OCI-LY1 (cell line): Measurements from ENCODE around the gene NINJ2.

Experiments
- H2AFZ ChIP-seq: fragments of 200-600 bp; sonication (generic), shearing (Covaris generic); 2 replicates; pipeline ENCODE4 v1.6.0; 2014; ENCODE audit warnings: antibody characterized with exemption, mild to moderate bottlenecking, low read length
- H3F3A ChIP-seq: fragments of 200-600 bp; sonication (generic), shearing (Covaris generic); 2 replicates; pipeline ENCODE4 v1.6.0; 2014; ENCODE audit warnings: mild to moderate bottlenecking, antibody characterized with exemption, low read length, moderate library complexity; ENCODE audit not compliant: insufficient read depth
- H3K27ac ChIP-seq: fragments of 200-600 bp; sonication (generic); 2 replicates; pipeline ENCODE4 v1.5.1; 2014; ENCODE audit warnings: low read length, mixed run types, mild to moderate bottlenecking, low read depth; ENCODE audit not compliant: poor library complexity, severe bottlenecking
- H3K27me3 ChIP-seq: fragments of 200-600 bp; sonication (generic); 2 replicates; pipeline ENCODE4 v1.6.0; 2014; ENCODE audit warnings: antibody characterized with exemption, mild to moderate bottlenecking, low read length, moderate library complexity; ENCODE audit not compliant: insufficient read depth
- H3K36me3 ChIP-seq: fragments of 200-600 bp; sonication (generic); 2 replicates; pipeline ENCODE4 v1.6.1; 2014; ENCODE audit warnings: mild to moderate bottlenecking, antibody characterized with exemption, low read length, moderate library complexity, mixed read lengths; ENCODE audit not compliant: insufficient read depth
- H3K4me1 ChIP-seq: fragments of 200-600 bp; sonication (generic); 2 replicates; pipeline ENCODE4 v1.5.1; 2014; ENCODE audit warnings: mild to moderate bottlenecking, low read length, moderate library complexity; ENCODE audit not compliant: insufficient read depth, severe bottlenecking
- H3K4me2 ChIP-seq: fragments of 200-600 bp; sonication (generic), shearing (Covaris generic); 2 replicates; pipeline ENCODE4 v1.6.1; 2014; ENCODE audit warnings: low read length
- H3K4me3 ChIP-seq: fragments of 200-600 bp; sonication (generic); 2 replicates; pipeline ENCODE4 v1.5.1; 2014; ENCODE audit warnings: low read length, low read depth, mild to moderate bottlenecking, mixed read lengths; ENCODE audit not compliant: poor library complexity, severe bottlenecking
- H3K79me2 ChIP-seq: fragments of 200-600 bp; shearing (Covaris generic); 2 replicates; pipeline ENCODE4 v1.6.1; 2016; ENCODE audit warnings: mixed run types, low read length, mixed read lengths; ENCODE audit not compliant: insufficient read depth
- H3K9ac ChIP-seq: fragments of 200-600 bp; sonication (generic), shearing (Covaris generic); 2 replicates; pipeline ENCODE4 v1.6.1; 2014; ENCODE audit warnings: mild to moderate bottlenecking, low read length, mixed read lengths
- H3K9me2 ChIP-seq: fragments of 200-600 bp; sonication (generic), shearing (Covaris generic); 2 replicates; pipeline ENCODE4 v1.6.1; 2014; ENCODE audit warnings: low read depth, mild to moderate bottlenecking, low read length, mixed read lengths
- H3K9me3 ChIP-seq: fragments of 200-600 bp; shearing (Covaris generic); 2 replicates; pipeline ENCODE4 v1.6.1; 2014; ENCODE audit warnings: low read length, mixed read lengths
- H4K20me1 ChIP-seq: fragments of 200-600 bp; sonication (generic), shearing (Covaris generic); 2 replicates; pipeline ENCODE4 v1.6.0; 2016; ENCODE audit warnings: mild to moderate bottlenecking, low read length; ENCODE audit not compliant: insufficient read depth
- EZH2 ChIP-seq: fragments of 200-600 bp; sonication (generic), shearing (Covaris generic); IDR thresholded peaks from 2 replicates; pipeline ENCODE4 v1.8.0; 2017; ENCODE audit warnings: borderline replicate concordance, mixed run types, mild to moderate bottlenecking, antibody characterized with exemption, low read length, moderate library complexity, mixed read lengths
- TF ChIP-seq, protein P1 (sequence below): fragments of 200-600 bp; sonication (generic), shearing (Covaris generic); IDR thresholded peaks from 2 replicates; pipeline ENCODE4 v1.5.1; 2017; ENCODE audit warnings: mild to moderate bottlenecking, antibody characterized with exemption, low read length, moderate library complexity, mixed read lengths

The NINJ2 gene

DNA sequence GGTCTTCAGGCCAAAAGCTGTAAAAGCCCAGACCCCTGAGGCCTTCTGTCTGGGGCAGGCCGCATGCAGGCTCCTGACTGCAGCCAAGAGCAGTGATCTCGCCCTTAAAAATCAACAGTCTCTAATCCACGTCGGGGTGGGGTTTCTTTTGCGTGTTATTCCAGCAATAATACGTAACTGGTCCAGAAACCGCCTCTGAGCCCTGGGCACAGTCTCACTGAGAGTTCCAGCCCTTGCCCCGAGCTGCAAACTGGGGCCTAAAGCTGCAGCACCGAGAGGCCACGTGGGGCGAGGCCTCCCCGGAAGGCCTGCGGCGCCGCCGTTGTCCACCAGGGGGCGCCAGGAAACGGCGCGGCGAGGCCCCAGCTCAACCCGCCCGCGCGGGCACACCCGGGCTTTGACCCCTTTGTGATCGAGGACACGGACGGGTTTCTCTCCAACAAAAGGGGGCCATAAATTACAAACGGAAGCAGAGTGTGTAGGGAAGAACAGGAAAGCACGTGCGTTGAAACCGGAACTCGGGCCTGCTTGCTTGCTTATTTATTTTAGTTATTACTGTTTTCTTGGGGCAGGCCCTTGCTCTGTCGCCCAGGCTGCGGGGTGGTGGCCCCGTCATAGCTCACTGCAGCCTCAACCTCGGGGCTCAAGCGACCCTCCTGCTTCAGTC lies 87.2 kb downstream of the NINJ2 start:
- H3K27me3 ChIP-seq: no peaks in the 10 kb centered on the region
- H3K4me3 ChIP-seq: peak overlapping the region; percentile 30
- H3K79me2 ChIP-seq: no peaks in the 10 kb centered on the region
- no peaks in the 10 kb centered on the region for H3K9me3 ChIP-seq
- H3K9ac ChIP-seq: peak overlapping the region; percentile 46
- no peaks in the 10 kb centered on the region for H3K9me2 ChIP-seq
- peak overlapping the region; percentile 50 for H3K4me2 ChIP-seq
- peak overlapping the region; percentile 12 for H3K27ac ChIP-seq
- H3K4me1 ChIP-seq: peaks cover 19% of the 10 kb centered on the region
- H4K20me1 ChIP-seq: no peaks in the 10 kb centered on the region
- H3F3A ChIP-seq: no peaks in the 10 kb centered on the region
- peak overlapping the region; percentile 36; the same call in 1 of the 2 replicates for H2AFZ ChIP-seq
- H3K36me3 ChIP-seq: peaks cover 6% of the 10 kb centered on the region; the same call in 1 of the 2 replicates
- TF ChIP-seq EZH2: no peak
- TF ChIP-seq, protein P1, sequence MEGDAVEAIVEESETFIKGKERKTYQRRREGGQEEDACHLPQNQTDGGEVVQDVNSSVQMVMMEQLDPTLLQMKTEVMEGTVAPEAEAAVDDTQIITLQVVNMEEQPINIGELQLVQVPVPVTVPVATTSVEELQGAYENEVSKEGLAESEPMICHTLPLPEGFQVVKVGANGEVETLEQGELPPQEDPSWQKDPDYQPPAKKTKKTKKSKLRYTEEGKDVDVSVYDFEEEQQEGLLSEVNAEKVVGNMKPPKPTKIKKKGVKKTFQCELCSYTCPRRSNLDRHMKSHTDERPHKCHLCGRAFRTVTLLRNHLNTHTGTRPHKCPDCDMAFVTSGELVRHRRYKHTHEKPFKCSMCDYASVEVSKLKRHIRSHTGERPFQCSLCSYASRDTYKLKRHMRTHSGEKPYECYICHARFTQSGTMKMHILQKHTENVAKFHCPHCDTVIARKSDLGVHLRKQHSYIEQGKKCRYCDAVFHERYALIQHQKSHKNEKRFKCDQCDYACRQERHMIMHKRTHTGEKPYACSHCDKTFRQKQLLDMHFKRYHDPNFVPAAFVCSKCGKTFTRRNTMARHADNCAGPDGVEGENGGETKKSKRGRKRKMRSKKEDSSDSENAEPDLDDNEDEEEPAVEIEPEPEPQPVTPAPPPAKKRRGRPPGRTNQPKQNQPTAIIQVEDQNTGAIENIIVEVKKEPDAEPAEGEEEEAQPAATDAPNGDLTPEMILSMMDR: peak; percentile 100

DNA sequence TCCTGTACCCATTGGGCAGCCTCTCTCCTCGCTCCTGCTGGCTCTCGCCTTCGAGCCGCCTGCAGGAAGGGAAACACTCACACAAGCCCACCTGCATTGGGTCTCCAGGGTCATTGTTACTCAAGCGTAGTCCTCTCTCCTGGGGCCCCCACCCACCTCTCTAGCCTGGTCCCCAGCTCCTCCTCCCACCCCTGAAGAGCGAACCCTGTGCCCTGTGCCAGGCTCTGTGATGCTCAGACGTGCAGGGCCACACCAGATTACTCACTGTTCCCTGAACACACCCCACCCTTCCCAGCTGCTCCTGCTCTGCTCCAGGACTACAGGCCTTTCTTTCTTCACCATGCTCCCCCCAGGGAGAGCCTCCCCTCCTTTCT lies 88.1 kb downstream of the NINJ2 start:
- Histone ChIP-seq H4K20me1 (no peaks in the 10 kb centered on the region), H2AFZ (no peak overlapping the region), H3K9ac (peak overlapping the region; percentile 46; the same call in 1 of the 2 replicates), H3K36me3 (peaks cover 6% of the 10 kb centered on the region; the same call in 1 of the 2 replicates), H3F3A (no peaks in the 10 kb centered on the region), H3K27me3 (no peaks in the 10 kb centered on the region), H3K27ac (no peak overlapping the region), H3K4me3 (no peak overlapping the region), H3K4me2 (no peak overlapping the region), H3K79me2 (no peaks in the 10 kb centered on the region), H3K9me2 (no peaks in the 10 kb centered on the region), H3K9me3 (no peaks in the 10 kb centered on the region), H3K4me1 (peaks cover 25% of the 10 kb centered on the region)
- TF ChIP-seq, protein P1: no peak
- no peak for TF ChIP-seq EZH2

DNA sequence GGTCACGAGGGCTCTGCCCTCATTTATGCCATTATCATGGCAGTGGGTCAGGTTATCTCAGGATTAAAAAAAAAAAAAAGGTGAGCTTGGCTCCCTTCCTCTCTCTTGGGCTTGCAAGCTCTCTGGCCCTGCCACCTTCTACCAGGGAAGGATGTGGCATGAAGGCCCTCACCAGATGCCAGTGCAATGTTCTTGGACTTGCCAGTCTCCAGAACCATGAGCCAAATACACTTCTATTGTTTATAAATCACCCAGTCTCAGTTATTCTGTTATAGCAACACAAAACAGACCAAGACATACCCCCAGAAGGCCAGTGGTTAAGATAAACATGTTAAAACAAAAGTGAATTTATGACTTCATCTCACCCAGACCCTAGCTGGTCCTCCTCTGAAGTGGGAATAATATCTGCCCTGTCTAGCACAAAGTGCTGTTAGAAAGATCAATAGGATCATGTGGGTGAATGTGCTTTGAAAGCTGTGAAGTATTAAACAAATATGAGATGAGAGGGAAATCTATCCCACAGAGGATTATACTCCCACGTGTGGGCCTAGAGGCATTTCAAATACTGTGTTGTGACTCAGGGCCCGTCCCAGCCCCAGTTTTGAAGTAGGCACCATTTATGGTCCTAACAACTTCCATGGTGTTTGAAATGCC lies 88.6 kb downstream of the NINJ2 start:
- H2AFZ ChIP-seq: no peak overlapping the region
- H3K4me1 ChIP-seq: peaks cover 30% of the 10 kb centered on the region
- no peaks in the 10 kb centered on the region for H3F3A ChIP-seq
- H3K79me2 ChIP-seq: no peaks in the 10 kb centered on the region
- H3K9me2 ChIP-seq: no peaks in the 10 kb centered on the region
- no peak overlapping the region for H3K27ac ChIP-seq
- H3K36me3 ChIP-seq: peaks cover 6% of the 10 kb centered on the region; the same call in 1 of the 2 replicates
- no peak overlapping the region for H3K4me2 ChIP-seq
- H3K4me3 ChIP-seq: no peak overlapping the region
- TF ChIP-seq, protein P1: no peak
- no peak for TF ChIP-seq EZH2
- H4K20me1 ChIP-seq: no peaks in the 10 kb centered on the region
- no peak overlapping the region for H3K9ac ChIP-seq
- no peaks in the 10 kb centered on the region for H3K27me3 ChIP-seq
- no peaks in the 10 kb centered on the region for H3K9me3 ChIP-seq
